WTC11 (cell line): ENCODE results near the gene CCDC57. TPM values are rescaled to one million over a fixed set of nuclear protein-coding genes. Genes with fewer than 3 reads are reported as not detected.
A peak's percentile ranks its signal among the peaks of the same experiment; 100 is the strongest.

Source experiments
- ATAC-seq: fragments of 200-7000 bp; cut with Tn5 transposase; 2 replicates; pipeline ENCODE4 v1.10.0; 2021; ENCODE audit warnings: mild to moderate bottlenecking, moderate library complexity
- CTCF ChIA-PET: fragments of 300-600 bp; sonication (Branson Sonifier 250); formaldehyde crosslinking; loops from one replicate; lab custom pipeline; 2021; ENCODE audit warnings: antibody characterized with exemption; lab: Charles Lee
- POLR2A ChIA-PET: fragments of 350-600 bp; sonication (Branson Sonifier 250); formaldehyde crosslinking; loops from one replicate; lab custom pipeline; 2021; ENCODE audit warnings: antibody characterized with exemption; lab: Charles Lee
- DNase-seq: peaks from one replicate; pipeline ENCODE4 v3.0.0; 2021; ENCODE audit warnings: low spot score
- H3K27ac Mint-ChIP-seq: 2 replicates; pipeline ENCODE4 v1.8.0; 2021; ENCODE audit warnings: mixed read lengths
- H3K27me3 Mint-ChIP-seq: 2 replicates; pipeline ENCODE4 v1.8.0; 2021; ENCODE audit warnings: low read depth, mild to moderate bottlenecking, moderate library complexity, mixed read lengths
- H3K36me3 Mint-ChIP-seq: 2 replicates; pipeline ENCODE4 v1.8.0; 2021; ENCODE audit warnings: mixed read lengths
- H3K4me1 Mint-ChIP-seq: 2 replicates; pipeline ENCODE4 v1.8.0; 2022; ENCODE audit warnings: mixed read lengths
- H3K4me3 Mint-ChIP-seq: 2 replicates; pipeline ENCODE4 v1.8.0; 2021; ENCODE audit warnings: mild to moderate bottlenecking, moderate library complexity, mixed read lengths
- H3K9me3 Mint-ChIP-seq: 2 replicates; pipeline ENCODE4 v1.8.0; 2021; ENCODE audit warnings: mixed read lengths
- CBFB ChIP-seq: sonication (generic); formaldehyde crosslinking; IDR thresholded peaks from 2 replicates; pipeline ENCODE4 v1.8.1; 2022; ENCODE audit warnings: mild to moderate bottlenecking, low read depth, missing genetic modification reagents
- ETV6 ChIP-seq: sonication (generic); formaldehyde crosslinking; IDR thresholded peaks from 2 replicates; pipeline ENCODE4 v1.8.1; 2022; ENCODE audit warnings: mild to moderate bottlenecking, missing genetic modification reagents
- FOXK1 ChIP-seq: sonication (generic); formaldehyde crosslinking; IDR thresholded peaks from 2 replicates; pipeline ENCODE4 v1.8.0; 2022; ENCODE audit warnings: mild to moderate bottlenecking, moderate library complexity, missing genetic modification reagents
- GABPB1 ChIP-seq: sonication (generic); formaldehyde crosslinking; IDR thresholded peaks from 2 replicates; pipeline ENCODE4 v1.8.1; 2023; ENCODE audit warnings: mild to moderate bottlenecking, missing genetic modification reagents
- KAT7 ChIP-seq: sonication (generic); formaldehyde crosslinking; IDR thresholded peaks from 2 replicates; pipeline ENCODE4 v1.8.1; 2023; ENCODE audit warnings: missing genetic modification reagents, mild to moderate bottlenecking, borderline replicate concordance
- RELA ChIP-seq: sonication (generic); formaldehyde crosslinking; IDR thresholded peaks from 2 replicates; pipeline ENCODE4 v1.8.1; 2022; ENCODE audit warnings: missing genetic modification reagents, mild to moderate bottlenecking, borderline replicate concordance
- ZNF219 ChIP-seq: sonication (generic); formaldehyde crosslinking; IDR thresholded peaks from 2 replicates; pipeline ENCODE4 v1.8.0; 2023; ENCODE audit warnings: missing genetic modification reagents, mild to moderate bottlenecking, borderline replicate concordance
- total RNA-seq: library from RNA; stranded (reverse); gene quantifications from 3 replicates; pipeline ENCODE4 v1.2.3, GENCODE V29; 2021
- TF ChIP-seq, protein P1 (sequence below): fragments of 250-450 bp; sonication (Bioruptor Pico); IDR thresholded peaks from 2 replicates; pipeline ENCODE4 v1.9.0; 2021; ENCODE audit warnings: moderate library complexity, mild to moderate bottlenecking, inconsistent platforms, borderline replicate concordance
- TF ChIP-seq, protein P2 (sequence below): sonication (generic); formaldehyde crosslinking; IDR thresholded peaks from 2 replicates; pipeline ENCODE4 v1.8.0; 2022; ENCODE audit warnings: mild to moderate bottlenecking, missing genetic modification reagents
- TF ChIP-seq, protein P3 (sequence below): sonication (generic); formaldehyde crosslinking; conservative IDR thresholded peaks from 2 replicates; pipeline ENCODE4 v1.8.1; 2023; ENCODE audit warnings: mild to moderate bottlenecking, low read depth, missing genetic modification reagents, moderate library complexity

The CCDC57 gene
- total RNA-seq, 1 experiment from 2014 or later: 20.0 TPM

DNA sequence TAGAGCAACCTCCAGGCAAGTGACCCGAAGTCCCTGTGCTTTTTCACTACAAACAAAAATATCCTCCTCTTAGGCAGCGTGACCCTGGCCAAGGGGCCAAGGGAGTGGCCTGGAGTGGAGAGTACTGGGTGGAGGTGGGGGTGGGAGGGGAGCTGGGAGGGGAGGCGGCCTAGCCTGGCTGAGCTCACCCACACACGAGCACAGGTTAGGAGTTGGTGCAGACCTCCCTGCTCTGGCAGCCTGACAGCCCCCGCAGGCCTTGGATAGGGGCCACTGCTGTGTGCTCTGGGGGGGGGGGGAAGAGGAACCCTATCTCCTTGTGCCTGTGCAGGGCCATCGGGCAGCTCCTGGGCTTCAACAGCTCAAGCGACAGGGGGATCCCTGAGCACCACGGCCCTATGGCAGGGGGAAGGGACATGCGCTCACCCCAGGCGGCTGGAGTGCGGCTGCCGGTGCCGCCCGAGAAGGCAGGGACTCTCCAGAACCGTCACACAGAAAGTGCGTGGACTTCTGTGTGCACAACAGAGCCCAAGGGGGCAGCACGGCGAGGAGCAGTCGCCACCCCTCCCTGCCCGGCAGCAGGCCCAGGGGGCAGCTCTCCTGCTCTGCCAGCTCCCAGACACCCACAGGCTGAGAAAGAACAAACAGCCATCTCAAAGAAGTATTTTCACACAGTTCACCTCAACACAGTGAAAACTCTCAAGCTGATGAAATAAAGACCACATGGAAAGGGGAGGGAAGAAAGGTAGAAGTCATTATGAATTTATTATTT lies 29.5 kb upstream of the CCDC57 start:
- DNase-seq (no peak), ATAC-seq (no peak)
- no peaks in the 10 kb centered on the region for H3K9me3 Mint-ChIP-seq
- CTCF ChIA-PET: interaction anchor here (0.6 to 1.2 kb wide), 2 partner anchors 10 to 204 kb away, joined by 3 read pairs; partner anchors contain the start of gene DCXR
- H3K4me3 Mint-ChIP-seq: no peak overlapping the region
- H3K27ac Mint-ChIP-seq: no peak overlapping the region
- POLR2A ChIA-PET: interaction anchor here (0.5 to 1.3 kb wide), 3 partner anchors 11 to 404 kb away, joined by 3 to 4 read pairs (median 3); partner anchors contain the start of gene SLC16A3
- no peaks in the 10 kb centered on the region for H3K27me3 Mint-ChIP-seq
- no peak for TF ChIP-seq KAT7 (CRISPR knock-in tag)
- TF ChIP-seq, protein P1, sequence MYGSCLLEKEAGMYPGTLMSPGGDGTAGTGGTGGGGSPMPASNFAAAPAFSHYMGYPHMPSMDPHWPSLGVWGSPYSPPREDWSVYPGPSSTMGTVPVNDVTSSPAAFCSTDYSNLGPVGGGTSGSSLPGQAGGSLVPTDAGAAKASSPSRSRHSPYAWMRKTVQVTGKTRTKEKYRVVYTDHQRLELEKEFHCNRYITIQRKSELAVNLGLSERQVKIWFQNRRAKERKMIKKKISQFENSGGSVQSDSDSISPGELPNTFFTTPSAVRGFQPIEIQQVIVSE (CRISPR knock-in tag): no peak
- no peak for TF ChIP-seq CBFB (CRISPR knock-in tag)
- TF ChIP-seq, protein P2, sequence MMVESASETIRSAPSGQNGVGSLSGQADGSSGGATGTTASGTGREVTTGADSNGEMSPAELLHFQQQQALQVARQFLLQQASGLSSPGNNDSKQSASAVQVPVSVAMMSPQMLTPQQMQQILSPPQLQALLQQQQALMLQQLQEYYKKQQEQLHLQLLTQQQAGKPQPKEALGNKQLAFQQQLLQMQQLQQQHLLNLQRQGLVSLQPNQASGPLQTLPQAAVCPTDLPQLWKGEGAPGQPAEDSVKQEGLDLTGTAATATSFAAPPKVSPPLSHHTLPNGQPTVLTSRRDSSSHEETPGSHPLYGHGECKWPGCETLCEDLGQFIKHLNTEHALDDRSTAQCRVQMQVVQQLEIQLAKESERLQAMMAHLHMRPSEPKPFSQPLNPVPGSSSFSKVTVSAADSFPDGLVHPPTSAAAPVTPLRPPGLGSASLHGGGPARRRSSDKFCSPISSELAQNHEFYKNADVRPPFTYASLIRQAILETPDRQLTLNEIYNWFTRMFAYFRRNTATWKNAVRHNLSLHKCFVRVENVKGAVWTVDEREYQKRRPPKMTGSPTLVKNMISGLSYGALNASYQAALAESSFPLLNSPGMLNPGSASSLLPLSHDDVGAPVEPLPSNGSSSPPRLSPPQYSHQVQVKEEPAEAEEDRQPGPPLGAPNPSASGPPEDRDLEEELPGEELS (CRISPR knock-in tag): no peak
- TF ChIP-seq, protein P3, sequence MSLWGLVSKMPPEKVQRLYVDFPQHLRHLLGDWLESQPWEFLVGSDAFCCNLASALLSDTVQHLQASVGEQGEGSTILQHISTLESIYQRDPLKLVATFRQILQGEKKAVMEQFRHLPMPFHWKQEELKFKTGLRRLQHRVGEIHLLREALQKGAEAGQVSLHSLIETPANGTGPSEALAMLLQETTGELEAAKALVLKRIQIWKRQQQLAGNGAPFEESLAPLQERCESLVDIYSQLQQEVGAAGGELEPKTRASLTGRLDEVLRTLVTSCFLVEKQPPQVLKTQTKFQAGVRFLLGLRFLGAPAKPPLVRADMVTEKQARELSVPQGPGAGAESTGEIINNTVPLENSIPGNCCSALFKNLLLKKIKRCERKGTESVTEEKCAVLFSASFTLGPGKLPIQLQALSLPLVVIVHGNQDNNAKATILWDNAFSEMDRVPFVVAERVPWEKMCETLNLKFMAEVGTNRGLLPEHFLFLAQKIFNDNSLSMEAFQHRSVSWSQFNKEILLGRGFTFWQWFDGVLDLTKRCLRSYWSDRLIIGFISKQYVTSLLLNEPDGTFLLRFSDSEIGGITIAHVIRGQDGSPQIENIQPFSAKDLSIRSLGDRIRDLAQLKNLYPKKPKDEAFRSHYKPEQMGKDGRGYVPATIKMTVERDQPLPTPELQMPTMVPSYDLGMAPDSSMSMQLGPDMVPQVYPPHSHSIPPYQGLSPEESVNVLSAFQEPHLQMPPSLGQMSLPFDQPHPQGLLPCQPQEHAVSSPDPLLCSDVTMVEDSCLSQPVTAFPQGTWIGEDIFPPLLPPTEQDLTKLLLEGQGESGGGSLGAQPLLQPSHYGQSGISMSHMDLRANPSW (CRISPR knock-in tag): no peak
- TF ChIP-seq GABPB1 (CRISPR knock-in tag): no peak
- no peak for TF ChIP-seq ETV6 (CRISPR knock-in tag)
- TF ChIP-seq FOXK1 (CRISPR knock-in tag): no peak
- no peak for TF ChIP-seq RELA (CRISPR knock-in tag)
- H3K36me3 Mint-ChIP-seq: peaks cover 44% of the 10 kb centered on the region
- H3K4me1 Mint-ChIP-seq: peaks cover 4% of the 10 kb centered on the region; the same call in 1 of the 2 replicates

DNA sequence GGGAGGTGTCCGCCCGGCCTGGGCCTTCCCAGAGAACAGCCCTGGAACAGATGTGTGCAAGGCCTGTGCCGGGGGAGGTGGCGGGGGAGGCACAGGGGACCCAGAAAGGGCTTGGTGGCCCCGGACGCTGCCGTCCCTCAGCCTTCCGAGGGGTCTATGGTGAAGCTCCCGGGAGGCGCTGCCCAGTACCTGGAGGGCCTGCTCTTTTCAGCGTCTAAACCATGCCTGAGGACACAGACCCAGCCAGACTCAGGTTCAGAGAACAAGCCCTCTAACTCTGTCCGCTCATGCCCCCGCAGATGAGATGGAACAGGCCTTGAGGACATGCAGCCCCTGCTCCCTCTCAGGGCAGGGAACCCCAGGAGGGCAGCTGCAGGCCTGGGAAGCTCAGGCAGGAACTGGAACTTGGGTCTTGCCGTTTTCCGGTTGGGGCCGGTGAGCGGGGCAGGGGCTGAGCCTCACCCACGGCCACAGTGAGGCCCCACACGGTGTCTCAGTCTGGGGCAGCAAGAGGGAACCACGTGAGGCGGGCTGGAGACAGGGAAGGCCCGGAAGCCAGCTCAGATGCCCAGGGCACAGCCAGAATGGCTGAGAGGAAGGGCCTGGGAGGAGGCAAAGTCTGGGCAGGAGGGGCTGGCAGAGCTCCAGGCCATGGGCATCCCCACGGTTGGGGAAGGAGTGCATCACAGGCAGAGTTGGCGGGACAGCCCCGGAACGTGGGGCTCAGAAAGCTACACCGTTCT lies 28.7 kb upstream of the CCDC57 start:
- H3K27ac Mint-ChIP-seq: peak overlapping the region; percentile 32; the same call in 1 of the 2 replicates
- H3K4me1 Mint-ChIP-seq: peaks cover 4% of the 10 kb centered on the region; the same call in 1 of the 2 replicates
- DNase-seq (no peak), ATAC-seq (no peak)
- peaks cover 41% of the 10 kb centered on the region for H3K36me3 Mint-ChIP-seq
- no peak for TF ChIP-seq ZNF219 (CRISPR knock-in tag)
- TF ChIP-seq, protein P3 (CRISPR knock-in tag): no peak
- H3K4me3 Mint-ChIP-seq: no peak overlapping the region
- no peaks in the 10 kb centered on the region for H3K27me3 Mint-ChIP-seq
- ChIA-PET POLR2A (interaction anchor here (0.5 to 1.3 kb wide), 2 partner anchors 10 to 404 kb away, joined by 3 to 4 read pairs; no protein-coding TSS in a partner anchor), CTCF (interaction anchor here (0.6 to 1.9 kb wide), 4 partner anchors 10 to 204 kb away, joined by 3 to 7 read pairs (median 3); partner anchors contain the start of gene DCXR)
- no peaks in the 10 kb centered on the region for H3K9me3 Mint-ChIP-seq
